Measurements from ENCODE around the gene PPP1CA.

GRCh38 chr11:67448220-67448609 lies 46.6 kb upstream of the PPP1CA start:
- TF ChIP-seq CTCF (IDR thresholded peaks at IDR 0.05; ENCODE audit: borderline replicate concordance, extremely low read depth, low read length, poor library complexity, severe bottlenecking), result no peak
- TF ChIP-seq EZH2 (IDR thresholded peaks at IDR 0.05; ENCODE audit: borderline replicate concordance, low read depth, low read length, severe bottlenecking), result no peak
